ENCODE results near the gene TM9SF2. TPM values are rescaled to one million over a fixed set of nuclear protein-coding genes. Genes with fewer than 3 reads are reported as not detected.

The TM9SF2 gene
- total and polyA plus RNA-seq, 2 donors from 2014 or later = 88.3 to 144 TPM

DNA sequence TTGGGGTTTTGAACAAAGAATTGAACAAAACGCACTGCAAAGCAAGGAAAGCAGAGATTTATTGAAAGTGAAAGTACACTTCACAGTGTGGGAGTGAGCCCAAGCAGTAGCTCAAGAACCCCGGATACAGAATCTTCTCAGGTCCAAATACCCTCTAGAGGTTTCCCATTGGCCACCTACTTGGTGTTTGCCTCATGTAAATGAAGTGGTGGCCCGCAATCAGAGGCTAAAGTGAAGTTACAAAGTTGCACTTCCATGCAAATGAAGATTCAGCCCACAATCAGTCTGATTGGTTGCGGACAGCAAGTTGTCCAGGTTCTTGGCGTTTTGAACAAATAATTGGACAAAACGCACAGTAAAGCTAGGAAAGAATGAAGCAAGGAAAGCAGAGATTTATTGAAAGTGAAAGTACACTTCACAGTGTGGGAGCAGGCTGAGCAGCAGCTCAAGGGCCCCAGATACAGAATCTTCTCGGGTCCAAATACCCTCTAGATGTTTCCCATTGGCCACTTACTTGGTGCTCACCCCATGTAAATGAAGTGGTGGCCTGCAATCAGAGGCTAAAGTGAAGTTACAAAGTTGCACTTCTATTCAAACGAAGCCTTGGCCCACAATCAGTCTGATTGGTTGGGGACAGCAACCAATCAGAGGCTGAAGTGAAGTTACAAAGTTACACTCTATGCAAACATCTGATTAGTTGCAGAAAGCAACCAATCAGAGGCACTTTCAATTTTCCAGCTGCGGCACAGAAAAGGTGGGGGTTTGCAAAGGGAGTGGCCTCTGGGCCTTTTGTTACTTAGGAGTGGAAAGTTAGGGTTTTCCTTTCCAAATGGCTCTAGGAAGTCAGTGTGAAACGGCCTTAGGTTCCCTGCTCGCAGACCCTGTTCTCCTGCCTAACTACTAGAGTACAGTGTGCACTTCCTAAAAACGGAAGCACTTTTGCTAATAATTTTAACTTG lies 4.8 kb upstream of the TM9SF2 start:
- TF ChIP-seq, protein P1, sequence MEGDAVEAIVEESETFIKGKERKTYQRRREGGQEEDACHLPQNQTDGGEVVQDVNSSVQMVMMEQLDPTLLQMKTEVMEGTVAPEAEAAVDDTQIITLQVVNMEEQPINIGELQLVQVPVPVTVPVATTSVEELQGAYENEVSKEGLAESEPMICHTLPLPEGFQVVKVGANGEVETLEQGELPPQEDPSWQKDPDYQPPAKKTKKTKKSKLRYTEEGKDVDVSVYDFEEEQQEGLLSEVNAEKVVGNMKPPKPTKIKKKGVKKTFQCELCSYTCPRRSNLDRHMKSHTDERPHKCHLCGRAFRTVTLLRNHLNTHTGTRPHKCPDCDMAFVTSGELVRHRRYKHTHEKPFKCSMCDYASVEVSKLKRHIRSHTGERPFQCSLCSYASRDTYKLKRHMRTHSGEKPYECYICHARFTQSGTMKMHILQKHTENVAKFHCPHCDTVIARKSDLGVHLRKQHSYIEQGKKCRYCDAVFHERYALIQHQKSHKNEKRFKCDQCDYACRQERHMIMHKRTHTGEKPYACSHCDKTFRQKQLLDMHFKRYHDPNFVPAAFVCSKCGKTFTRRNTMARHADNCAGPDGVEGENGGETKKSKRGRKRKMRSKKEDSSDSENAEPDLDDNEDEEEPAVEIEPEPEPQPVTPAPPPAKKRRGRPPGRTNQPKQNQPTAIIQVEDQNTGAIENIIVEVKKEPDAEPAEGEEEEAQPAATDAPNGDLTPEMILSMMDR (IDR thresholded peaks at IDR 0.05; ENCODE audit: borderline replicate concordance, extremely low read depth, insufficient read depth) = no peak
- Histone ChIP-seq H3K27ac (ENCODE audit: low read depth in 2 of 2, low read length in 2 of 2) (peak overlapping the region in 1 of 2 donors; percentile 53), H3K9ac (ENCODE audit: low read length in 3 of 3) (peak overlapping the region in 1 of 3 donors; percentile 10), H3K27me3 (ENCODE audit: control insufficient read depth, insufficient read depth, low read length) (no peaks in the 10 kb centered on the region), H3K9me3 (ENCODE audit: control insufficient read depth in 2 of 3, insufficient read depth in 1 of 3, low read length in 3 of 3) (no peaks in the 10 kb centered on the region), H3K4me3 (ENCODE audit: low read length in 3 of 3) (peak overlapping the region in 2 of 3 donors; percentile 43 to 60), H3K4me1 (ENCODE audit: control insufficient read depth in 2 of 3, insufficient read depth in 2 of 3, low read depth in 1 of 3, low read length in 3 of 3) (peaks cover 3 to 8% (median 7%) of the 10 kb centered on the region in 3 donors), H3K36me3 (ENCODE audit: control insufficient read depth in 2 of 3, insufficient read depth in 3 of 3, low read length in 3 of 3) (no peaks in the 10 kb centered on the region)
- intact Hi-C loops (cut with DNase I) = no loop called here
- FAIRE-seq (no peak), DNase-seq (peak in 2 of 5 donors; percentile 43 to 66)

DNA sequence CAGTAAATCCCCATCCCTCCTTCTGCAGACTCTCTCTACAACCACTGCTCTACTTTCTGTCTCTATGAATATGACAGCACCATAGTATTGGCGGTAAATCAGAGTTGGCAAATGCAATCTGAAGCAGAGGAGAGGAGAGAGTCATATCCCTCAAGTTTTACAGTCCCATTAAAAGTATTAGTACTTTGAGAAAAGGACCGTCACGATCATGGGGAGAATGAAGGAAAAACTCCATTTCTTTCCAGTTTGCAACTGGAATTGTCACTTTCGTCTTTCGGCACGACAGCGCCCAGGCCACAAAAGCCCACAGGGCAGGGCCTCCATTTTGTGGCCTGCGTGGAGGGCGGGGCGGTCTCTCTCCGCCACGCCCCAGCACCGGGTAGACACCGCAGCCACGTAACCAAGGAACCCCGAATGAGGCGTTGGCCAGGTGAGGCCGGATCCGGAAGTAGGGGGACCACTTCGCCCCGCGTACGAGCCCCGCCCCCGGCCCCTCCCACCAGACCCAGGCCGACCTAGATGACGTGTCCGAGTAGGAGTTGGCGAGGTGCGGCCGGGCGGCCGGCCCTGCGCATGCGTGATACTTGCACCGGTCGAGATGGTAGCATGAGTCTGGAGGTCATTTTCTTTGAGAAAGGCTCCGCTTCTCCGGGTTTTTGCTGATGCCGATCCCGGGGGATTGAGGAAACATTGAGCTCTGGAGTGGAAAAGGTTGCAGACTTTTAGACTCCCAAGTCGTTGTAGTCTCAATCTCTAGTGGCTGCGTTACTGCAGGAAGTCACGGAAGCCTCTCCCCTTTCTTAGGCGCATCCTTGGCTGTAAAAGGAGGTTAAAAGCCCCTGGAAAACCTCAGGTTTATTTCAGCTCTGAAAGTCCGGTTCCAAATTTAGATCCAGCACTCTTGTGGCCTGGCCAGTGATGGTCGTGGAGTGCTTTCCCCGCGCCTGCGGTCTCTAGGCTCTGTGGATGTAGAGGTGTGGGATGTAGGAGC lies 2.8 kb upstream of the TM9SF2 start:
- H3K36me3 ChIP-seq (ENCODE audit: control insufficient read depth in 2 of 3, insufficient read depth in 3 of 3, low read length in 3 of 3) = no peaks in the 10 kb centered on the region
- H3K4me3 ChIP-seq (ENCODE audit: low read length in 3 of 3) = peak overlapping the region; percentile 81 to 94 (median 85)
- H3K27ac ChIP-seq (ENCODE audit: low read depth in 2 of 2, low read length in 2 of 2) = peak overlapping the region; percentile 82 to 83
- intact Hi-C loops (cut with DNase I) = no loop called here
- peaks cover 5 to 13% (median 7%) of the 10 kb centered on the region in 3 donors for H3K4me1 ChIP-seq (ENCODE audit: control insufficient read depth in 2 of 3, insufficient read depth in 2 of 3, low read depth in 1 of 3, low read length in 3 of 3)
- FAIRE-seq (no peak), DNase-seq (peak; percentile 99 to 100 (median 99))
- peak overlapping the region; percentile 59 to 88 (median 72) for H3K9ac ChIP-seq (ENCODE audit: low read length in 3 of 3)
- H3K27me3 ChIP-seq (ENCODE audit: control insufficient read depth, insufficient read depth, low read length) = no peaks in the 10 kb centered on the region
- TF ChIP-seq, protein P1 (IDR thresholded peaks at IDR 0.05; ENCODE audit: borderline replicate concordance, extremely low read depth, insufficient read depth) = peak; percentile 2
- H3K9me3 ChIP-seq (ENCODE audit: control insufficient read depth in 2 of 3, insufficient read depth in 1 of 3, low read length in 3 of 3) = no peaks in the 10 kb centered on the region

DNA sequence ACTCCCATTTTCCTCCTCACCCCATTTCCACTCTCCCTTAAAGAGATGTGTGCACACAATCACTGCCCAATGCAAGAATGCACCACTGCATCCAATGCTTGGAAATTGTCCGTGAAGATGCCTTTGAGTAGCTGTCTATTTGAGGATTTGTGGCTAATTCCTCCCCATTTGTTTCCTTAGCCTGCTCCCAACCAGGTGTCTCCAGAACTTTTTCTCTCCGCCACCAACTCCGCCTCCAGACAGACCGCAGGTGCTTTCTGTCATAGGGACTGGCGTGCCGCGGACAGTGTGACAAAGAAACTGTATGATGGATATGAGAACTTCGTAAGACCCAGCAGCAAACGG lies 461 bp upstream of the TM9SF2 start:
- Histone ChIP-seq H3K27me3 (ENCODE audit: control insufficient read depth, insufficient read depth, low read length) (no peaks in the 10 kb centered on the region), H3K4me3 (ENCODE audit: low read length in 3 of 3) (peak overlapping the region; percentile 86 to 94 (median 88)), H3K4me1 (ENCODE audit: control insufficient read depth in 2 of 3, insufficient read depth in 2 of 3, low read depth in 1 of 3, low read length in 3 of 3) (peaks cover 5 to 13% (median 7%) of the 10 kb centered on the region in 3 donors), H3K9ac (ENCODE audit: low read length in 3 of 3) (peak overlapping the region; percentile 70 to 82 (median 74)), H3K27ac (ENCODE audit: low read depth in 2 of 2, low read length in 2 of 2) (peak overlapping the region; percentile 80 to 93), H3K36me3 (ENCODE audit: control insufficient read depth in 2 of 3, insufficient read depth in 3 of 3, low read length in 3 of 3) (no peaks in the 10 kb centered on the region), H3K9me3 (ENCODE audit: control insufficient read depth in 2 of 3, insufficient read depth in 1 of 3, low read length in 3 of 3) (no peaks in the 10 kb centered on the region)
- intact Hi-C loops (cut with DNase I) = no loop called here
- TF ChIP-seq, protein P1 (IDR thresholded peaks at IDR 0.05; ENCODE audit: borderline replicate concordance, extremely low read depth, insufficient read depth) = no peak
- DNase-seq (no peak), FAIRE-seq (no peak)
